CD4-positive, alpha-beta T cell (primary cell): ENCODE results near the gene MAP7D1. TPM values are rescaled to one million over a fixed set of nuclear protein-coding genes. Genes with fewer than 3 reads are reported as not detected.
"Not testable (repeated sequence)": the region's sequence is repeated elsewhere in the genome, so short reads cannot be mapped to it uniquely, and the experiment has no call there.

Experiments used
- ATAC-seq: fragments of 200-7000 bp; cut with Tn5 transposase; one replicate; pipeline ENCODE4 v1.10.0; 2022; ENCODE audit warnings: mild to moderate bottlenecking; ENCODE audit not compliant: poor library complexity
- CTCF ChIA-PET: fragments of 350-600 bp; sonication (Branson Sonifier 250); formaldehyde crosslinking; loops from one replicate; lab custom pipeline; 2021; ENCODE audit warnings: antibody characterized with exemption, inconsistent platforms; lab: Charles Lee
- POLR2A ChIA-PET: fragments of 350-600 bp; sonication (Branson Sonifier 250); formaldehyde crosslinking; loops from one replicate; lab custom pipeline; 2021; ENCODE audit warnings: antibody characterized with exemption, inconsistent platforms; lab: Charles Lee
- DNase-seq, 14 experiments: peaks; one replicate each; pipeline ENCODE4 v3.0.0-alpha.2; 2013 to 2020; ENCODE audit warnings: mixed read lengths in 2 of 14
- H3K27ac ChIP-seq, 2 donors: one replicate each; pipeline versions ENCODE4 v1.5.1 to v1.7.0; 2013; ENCODE audit warnings: low read length in 2 of 2, low read depth in 1 of 2, mild to moderate bottlenecking in 1 of 2
- H3K27me3 ChIP-seq, 2 experiments: 1 replicate in 1 of 2; 2 replicates in 1 of 2; pipeline versions ENCODE4 v1.6.1 to v1.7.0; 2013; ENCODE audit warnings: low read length in 2 of 2, control low read depth in 1 of 2, mild to moderate bottlenecking in 1 of 2, moderate library complexity in 1 of 2; ENCODE audit not compliant: insufficient read depth in 2 of 2, control insufficient read depth in 1 of 2
- H3K36me3 ChIP-seq: one replicate; pipeline ENCODE4 v1.6.1; 2013; ENCODE audit warnings: low read length, control low read depth; ENCODE audit not compliant: insufficient read depth
- H3K4me1 ChIP-seq: one replicate; pipeline ENCODE4 v1.6.1; 2013; ENCODE audit warnings: low read length, control low read depth; ENCODE audit not compliant: insufficient read depth
- H3K4me3 ChIP-seq: one replicate; pipeline ENCODE4 v1.5.1; 2013; ENCODE audit warnings: mild to moderate bottlenecking, low read length, moderate library complexity
- H3K9me3 ChIP-seq, 2 experiments: 1 replicate in 1 of 2; 2 replicates in 1 of 2; pipeline versions ENCODE4 v1.6.1 to v1.7.0; 2013; ENCODE audit warnings: low read length in 2 of 2, mild to moderate bottlenecking in 2 of 2, control low read depth in 1 of 2, moderate library complexity in 1 of 2; ENCODE audit not compliant: control insufficient read depth in 1 of 2, insufficient read depth in 1 of 2
- H3K27ac Mint-ChIP-seq: one replicate; pipeline ENCODE4 v1.8.0; 2020; ENCODE audit warnings: mixed read lengths
- H3K27me3 Mint-ChIP-seq: one replicate; pipeline ENCODE4 v1.8.0; 2021; ENCODE audit warnings: mixed read lengths
- H3K36me3 Mint-ChIP-seq: one replicate; pipeline ENCODE4 v1.8.0; 2021; ENCODE audit warnings: low read depth, mixed read lengths
- H3K4me1 Mint-ChIP-seq: one replicate; pipeline ENCODE4 v1.8.0; 2021; ENCODE audit warnings: low read depth, mixed read lengths
- H3K4me3 Mint-ChIP-seq: one replicate; pipeline ENCODE4 v1.8.0; 2020; ENCODE audit warnings: mild to moderate bottlenecking, mixed read lengths
- H3K9me3 Mint-ChIP-seq: one replicate; pipeline ENCODE4 v1.8.0; 2020; ENCODE audit warnings: mixed read lengths
- CTCF ChIP-seq: fragments of 200-600 bp; IDR thresholded peaks from one replicate; pipeline ENCODE4 v1.8.0; 2022; ENCODE audit warnings: antibody characterized with exemption, mild to moderate bottlenecking
- intact Hi-C, 2 experiments: fragments of 100-400 bp; cut with DNase I in 1 of 2; cut with micrococcal nuclease in 1 of 2; formaldehyde crosslinking; loops; one replicate each; pipeline versions ENCODE4 v1.15.1 to v1.9.0; 2023 to 2025; cut with DNase I, micrococcal nuclease
- total RNA-seq, 174 experiments: library from RNA in 2 of 174; stranded (reverse) in 2 of 174; gene quantifications; one replicate each; pipeline ENCODE4 v1.2.3 and lab custom pipeline; 2021 to 2026

MAP7D1 gene
- total RNA-seq, 2 experiments from 2014 or later: 156 to 163 TPM

GRCh38 chr1:36223996-36224536 is 68.1 kb downstream of the MAP7D1 start, which contains the start of gene THRAP3:
Gene THRAP3 (plus strand): TSS chr1:36224443. CDS start chr1:36282564, 58,121 bp downstream.
- no peaks in the 10 kb centered on the region for H3K27me3 ChIP-seq
- peak within 1 kb of the TSS; percentile 80 for H3K4me3 ChIP-seq
- H3K27me3 Mint-ChIP-seq: no peaks in the 10 kb centered on the region
- peak within 1 kb of the TSS; percentile 97 for H3K4me3 Mint-ChIP-seq
- ChIA-PET CTCF (interaction anchor here (1.1 to 4.1 kb wide), 5 partner anchors 13 to 75 kb away, joined by 3 to 37 read pairs (median 4); partner anchors contain the start of gene TRAPPC3), POLR2A (interaction anchor here (0.9 to 3.5 kb wide), 39 partner anchors 10 to 1031 kb away, joined by 3 to 82 read pairs (median 5); partner anchors contain the start of genes ADPRS, AGO3, KIAA0319L and LSM10)
- peak; percentile 98 to 100 (median 99) for DNase-seq
- H3K36me3 ChIP-seq: peaks cover 13% of the 10 kb centered on the region
- peak within 1 kb of the TSS; percentile 97 to 99 for H3K27ac ChIP-seq
- H3K4me1 ChIP-seq: peaks cover 47% of the 10 kb centered on the region
- peak; percentile 85 for ATAC-seq
- no peaks in the 10 kb centered on the region for H3K9me3 Mint-ChIP-seq
- H3K9me3 ChIP-seq: no peaks in the 10 kb centered on the region
- H3K27ac Mint-ChIP-seq: peak within 1 kb of the TSS; percentile 97
- peaks cover 39% of the 10 kb centered on the region for H3K36me3 Mint-ChIP-seq
- intact Hi-C loops: loop anchor here (1.0 to 10.0 kb wide), 6 partner anchors 61 to 1359 kb away; partner anchors contain the start of genes TRAPPC3 (in 2 of the 2), ADPRS (in 1 of the 2) and STK40 (in 1 of the 2)
- H3K4me1 Mint-ChIP-seq: peaks cover 33% of the 10 kb centered on the region
- TF ChIP-seq CTCF: no peak

- H3K4me3 ChIP-seq: peak overlapping the region; percentile 80
- Mint-ChIP-seq H3K27ac (peak overlapping the region; percentile 97), H3K36me3 (peaks cover 39% of the 10 kb centered on the region), H3K4me1 (peaks cover 33% of the 10 kb centered on the region), H3K4me3 (peak overlapping the region; percentile 97), H3K9me3 (no peaks in the 10 kb centered on the region), H3K27me3 (no peaks in the 10 kb centered on the region)
- H3K36me3 ChIP-seq: peaks cover 13% of the 10 kb centered on the region
- DNase-seq: peak in 1 of 14 experiments; percentile 72
- POLR2A ChIA-PET: interaction anchor here (0.9 to 3.5 kb wide), 36 partner anchors 9 to 1032 kb away, joined by 3 to 82 read pairs (median 6); partner anchors contain the start of genes ADPRS, AGO3, KIAA0319L and LSM10
- peak; percentile 42 for ATAC-seq
- H3K27ac ChIP-seq: peak overlapping the region; percentile 97
- TF ChIP-seq CTCF: no peak
- H3K27me3 ChIP-seq: no peaks in the 10 kb centered on the region
- H3K9me3 ChIP-seq: no peaks in the 10 kb centered on the region
- H3K4me1 ChIP-seq: peaks cover 49% of the 10 kb centered on the region
- intact Hi-C loops: loop anchor here (1.0 to 10.0 kb wide), 8 partner anchors 36 to 1360 kb away; partner anchors contain the start of genes TRAPPC3 (in 2 of the 2), ADPRS (in 1 of the 2), MRPS15 (in 1 of the 2) and STK40 (in 1 of the 2)
- CTCF ChIA-PET: interaction anchor here (1.1 to 4.1 kb wide), 5 partner anchors 12 to 75 kb away, joined by 3 to 37 read pairs (median 4); partner anchors contain the start of gene TRAPPC3
These were observed 68.8 kb downstream of the MAP7D1 start for GRCh38 chr1:36224537-36225282.

- Mint-ChIP-seq H3K4me1 (peaks cover 34% of the 10 kb centered on the region), H3K27me3 (no peaks in the 10 kb centered on the region), H3K27ac (peak overlapping the region; percentile 97), H3K36me3 (peaks cover 45% of the 10 kb centered on the region), H3K4me3 (peak overlapping the region; percentile 97), H3K9me3 (no peaks in the 10 kb centered on the region)
- POLR2A ChIA-PET: interaction anchor here (1.0 to 3.5 kb wide), 12 partner anchors 9 to 135 kb away, joined by 3 to 82 read pairs (median 10); partner anchors contain the start of genes SH3D21 and TRAPPC3
- peak overlapping the region; percentile 97 for H3K27ac ChIP-seq
- H3K9me3 ChIP-seq: no peaks in the 10 kb centered on the region
- peaks cover 20% of the 10 kb centered on the region for H3K36me3 ChIP-seq
- ATAC-seq (no peak), DNase-seq (no peak)
- CTCF ChIA-PET: interaction anchor here (1.1 to 4.1 kb wide), 5 partner anchors 11 to 76 kb away, joined by 3 to 37 read pairs (median 4); partner anchors contain the start of gene TRAPPC3
- peak overlapping the region; percentile 80 for H3K4me3 ChIP-seq
- TF ChIP-seq CTCF: no peak
- intact Hi-C loops: loop anchor here (1.0 to 10.0 kb wide), 4 partner anchors 37 to 1361 kb away; partner anchors contain the start of gene MRPS15 (in 1 of the 2)
- H3K4me1 ChIP-seq: peaks cover 49% of the 10 kb centered on the region
- no peaks in the 10 kb centered on the region for H3K27me3 ChIP-seq
These were observed 69.4 kb downstream of the MAP7D1 start for GRCh38 chr1:36225283-36225899.

- H3K27me3 Mint-ChIP-seq, H3K27ac ChIP-seq, CTCF ChIA-PET, H3K9me3 ChIP-seq, H3K4me3 ChIP-seq, ATAC-seq, H3K27me3 ChIP-seq, H3K9me3 Mint-ChIP-seq, DNase-seq, POLR2A ChIA-PET, H3K27ac Mint-ChIP-seq, H3K4me3 Mint-ChIP-seq: not testable (repeated sequence)
- Histone ChIP-seq H3K4me1 (peaks cover 35% of the 10 kb centered on the region), H3K36me3 (peaks cover 49% of the 10 kb centered on the region)
- H3K36me3 Mint-ChIP-seq: peaks cover 66% of the 10 kb centered on the region
- intact Hi-C loops: loop anchor here in 1 of 2 experiments (5.0 kb wide), 1 partner anchor 52 kb away; no protein-coding TSS in a partner anchor
- peaks cover 61% of the 10 kb centered on the region for H3K4me1 Mint-ChIP-seq
These were observed 74.3 kb downstream of the MAP7D1 start for GRCh38 chr1:36230279-36230678.
